ENCODE results near the gene PGA5. TPM values are rescaled to one million over a fixed set of nuclear protein-coding genes. Genes with fewer than 3 reads are reported as not detected.
"Not testable (repeated sequence)": the region's sequence is repeated elsewhere in the genome, so short reads cannot be mapped to it uniquely, and the experiment has no call there.

PGA5 gene
- total RNA-seq, 1 donor from 2014 or later: not detected

- DNase-seq (ENCODE audit: low spot score); intact Hi-C loops (cut with DNase I): not testable (repeated sequence)
These were observed 18.9 kb upstream of the PGA5 start, which contains the start of gene PGA4 for GRCh38 chr11:61222047-61222446. TSS of gene PGA4 (plus strand) at chr11:61222347. CDS start at chr11:61222401, 54 bp downstream.

- DNase-seq (ENCODE audit: low spot score); intact Hi-C loops (cut with DNase I): not testable (repeated sequence)
These were observed 18.3 kb upstream of the PGA5 start for GRCh38 chr11:61222692-61223091.

GRCh38 chr11:61226457-61227137, 14.4 kb upstream of the PGA5 start:
- intact Hi-C loops (cut with DNase I): not testable (repeated sequence)

GRCh38 chr11:61229458-61229857, 11.5 kb upstream of the PGA5 start:
- DNase-seq (ENCODE audit: low spot score); intact Hi-C loops (cut with DNase I): not testable (repeated sequence)

More at GRCh38 chr11:61226457-61227137, 14.4 kb upstream of the PGA5 start:
- not testable (repeated sequence) for DNase-seq (ENCODE audit: low spot score)

GRCh38 chr11:61231033-61231432, 9.9 kb upstream of the PGA5 start:
- intact Hi-C loops (cut with DNase I); DNase-seq (ENCODE audit: low spot score): not testable (repeated sequence)

- DNase-seq (ENCODE audit: low spot score); intact Hi-C loops (cut with DNase I): not testable (repeated sequence)
These were observed 9.4 kb upstream of the PGA5 start for GRCh38 chr11:61231585-61231984.

GRCh38 chr11:61232548-61233145, 8.3 kb upstream of the PGA5 start:
- DNase-seq (ENCODE audit: low spot score); intact Hi-C loops (cut with DNase I): not testable (repeated sequence)

- DNase-seq (ENCODE audit: low spot score); intact Hi-C loops (cut with DNase I): not testable (repeated sequence)
These were observed 3.8 kb upstream of the PGA5 start for GRCh38 chr11:61237130-61237529.

- DNase-seq (ENCODE audit: low spot score); intact Hi-C loops (cut with DNase I): not testable (repeated sequence)
These were observed 687 bp upstream of the PGA5 start for GRCh38 chr11:61240288-61240687.

GRCh38 chr11:61241526-61241925, 551 bp downstream of the PGA5 start:
- intact Hi-C loops (cut with DNase I); DNase-seq (ENCODE audit: low spot score): not testable (repeated sequence)

GRCh38 chr11:61245284-61245964, 4.4 kb downstream of the PGA5 start:
- intact Hi-C loops (cut with DNase I); DNase-seq (ENCODE audit: low spot score): not testable (repeated sequence)

- intact Hi-C loops (cut with DNase I); DNase-seq (ENCODE audit: low spot score): not testable (repeated sequence)
These were observed 7.1 kb downstream of the PGA5 start for GRCh38 chr11:61248071-61248470.

GRCh38 chr11:61249201-61249600, 8.2 kb downstream of the PGA5 start:
- DNase-seq (ENCODE audit: low spot score): not testable (repeated sequence)

GRCh38 chr11:61250796-61251765, 10.1 kb downstream of the PGA5 start:
- DNase-seq (ENCODE audit: low spot score): not testable (repeated sequence)
- intact Hi-C loops (cut with DNase I): loop anchor here (10.0 kb wide), 1 partner anchor 134 kb away; no protein-coding TSS in a partner anchor

More at GRCh38 chr11:61249201-61249600, 8.2 kb downstream of the PGA5 start:
- intact Hi-C loops (cut with DNase I): not testable (repeated sequence)

- not testable (repeated sequence) for DNase-seq (ENCODE audit: low spot score)
- intact Hi-C loops (cut with DNase I): loop anchor here (10.0 kb wide), 1 partner anchor 132 kb away; no protein-coding TSS in a partner anchor
These were observed 11.4 kb downstream of the PGA5 start for GRCh38 chr11:61252332-61252731.

- intact Hi-C loops (cut with DNase I): loop anchor here (10.0 kb wide), 1 partner anchor 130 kb away; no protein-coding TSS in a partner anchor
- no peak for DNase-seq (ENCODE audit: low spot score)
These were observed 13.5 kb downstream of the PGA5 start for GRCh38 chr11:61254403-61255025.

GRCh38 chr11:61256710-61257482, 15.9 kb downstream of the PGA5 start:
- intact Hi-C loops (cut with DNase I): loop anchor here (10.0 kb wide), 1 partner anchor 128 kb away; no protein-coding TSS in a partner anchor
- no peak for DNase-seq (ENCODE audit: low spot score)

- intact Hi-C loops (cut with DNase I): loop anchor here (10.0 kb wide), 1 partner anchor 126 kb away; no protein-coding TSS in a partner anchor
- DNase-seq (ENCODE audit: low spot score): no peak
These were observed 17.6 kb downstream of the PGA5 start for GRCh38 chr11:61258546-61258945.

Data from cardiac septum (tissue), 1 donor.